PFSK-1 (cell line): ENCODE data around the gene OR2C3.

Experiments
- POLR2AphosphoS5 ChIP-seq: IDR thresholded peaks from 2 replicates; pipeline ENCODE4 v1.6.1; 2012; ENCODE audit warnings: low read depth, mild to moderate bottlenecking, control low read depth, low read length, moderate library complexity
- SIN3A ChIP-seq: IDR thresholded peaks from 2 replicates; pipeline ENCODE4 v1.6.1; 2012; ENCODE audit warnings: mild to moderate bottlenecking, low read length, moderate library complexity, borderline replicate concordance; ENCODE audit not compliant: insufficient read depth
- TAF1 ChIP-seq: IDR thresholded peaks from 2 replicates; pipeline ENCODE4 v1.6.1; 2012; ENCODE audit warnings: low read length, control low read depth, borderline replicate concordance; ENCODE audit not compliant: insufficient read depth
- TF ChIP-seq, protein P1 (sequence below), 2 experiments: IDR thresholded peaks; 2 replicates each; pipeline versions ENCODE4 v1.6.1 to v1.8.0; 2011 to 2012; ENCODE audit warnings: low read depth in 2 of 2, low read length in 2 of 2, control low read depth in 1 of 2, inconsistent platforms in 1 of 2, mild to moderate bottlenecking in 1 of 2, moderate library complexity in 1 of 2; ENCODE audit not compliant: insufficient read depth in 1 of 2

- TF ChIP-seq, protein P1, sequence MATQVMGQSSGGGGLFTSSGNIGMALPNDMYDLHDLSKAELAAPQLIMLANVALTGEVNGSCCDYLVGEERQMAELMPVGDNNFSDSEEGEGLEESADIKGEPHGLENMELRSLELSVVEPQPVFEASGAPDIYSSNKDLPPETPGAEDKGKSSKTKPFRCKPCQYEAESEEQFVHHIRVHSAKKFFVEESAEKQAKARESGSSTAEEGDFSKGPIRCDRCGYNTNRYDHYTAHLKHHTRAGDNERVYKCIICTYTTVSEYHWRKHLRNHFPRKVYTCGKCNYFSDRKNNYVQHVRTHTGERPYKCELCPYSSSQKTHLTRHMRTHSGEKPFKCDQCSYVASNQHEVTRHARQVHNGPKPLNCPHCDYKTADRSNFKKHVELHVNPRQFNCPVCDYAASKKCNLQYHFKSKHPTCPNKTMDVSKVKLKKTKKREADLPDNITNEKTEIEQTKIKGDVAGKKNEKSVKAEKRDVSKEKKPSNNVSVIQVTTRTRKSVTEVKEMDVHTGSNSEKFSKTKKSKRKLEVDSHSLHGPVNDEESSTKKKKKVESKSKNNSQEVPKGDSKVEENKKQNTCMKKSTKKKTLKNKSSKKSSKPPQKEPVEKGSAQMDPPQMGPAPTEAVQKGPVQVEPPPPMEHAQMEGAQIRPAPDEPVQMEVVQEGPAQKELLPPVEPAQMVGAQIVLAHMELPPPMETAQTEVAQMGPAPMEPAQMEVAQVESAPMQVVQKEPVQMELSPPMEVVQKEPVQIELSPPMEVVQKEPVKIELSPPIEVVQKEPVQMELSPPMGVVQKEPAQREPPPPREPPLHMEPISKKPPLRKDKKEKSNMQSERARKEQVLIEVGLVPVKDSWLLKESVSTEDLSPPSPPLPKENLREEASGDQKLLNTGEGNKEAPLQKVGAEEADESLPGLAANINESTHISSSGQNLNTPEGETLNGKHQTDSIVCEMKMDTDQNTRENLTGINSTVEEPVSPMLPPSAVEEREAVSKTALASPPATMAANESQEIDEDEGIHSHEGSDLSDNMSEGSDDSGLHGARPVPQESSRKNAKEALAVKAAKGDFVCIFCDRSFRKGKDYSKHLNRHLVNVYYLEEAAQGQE (IDR thresholded peaks at IDR 0.05; ENCODE audit: insufficient read depth in 1 of 2, low read depth in 2 of 2, low read length in 2 of 2): no peak
- TF ChIP-seq POLR2AphosphoS5 (no peak), TAF1 (no peak), SIN3A (no peak)
Measured at GRCh38 chr1:247552231-247552630, 16.0 kb upstream of the OR2C3 start.
